HTERT RPE-1 (cell line): ENCODE results near the gene CTRB2.
"Not testable (repeated sequence)": the region's sequence is repeated elsewhere in the genome, so short reads cannot be mapped to it uniquely, and the experiment has no call there.

Experiments used
- in situ Hi-C: fragments of 300-500 bp; cut with MboI; formaldehyde crosslinking; loops from 4 replicates; pipeline ENCODE4 v1.14.3; 2020; ENCODE audit warnings: low sequenced_read_pairs

The CTRB2 gene

DNA sequence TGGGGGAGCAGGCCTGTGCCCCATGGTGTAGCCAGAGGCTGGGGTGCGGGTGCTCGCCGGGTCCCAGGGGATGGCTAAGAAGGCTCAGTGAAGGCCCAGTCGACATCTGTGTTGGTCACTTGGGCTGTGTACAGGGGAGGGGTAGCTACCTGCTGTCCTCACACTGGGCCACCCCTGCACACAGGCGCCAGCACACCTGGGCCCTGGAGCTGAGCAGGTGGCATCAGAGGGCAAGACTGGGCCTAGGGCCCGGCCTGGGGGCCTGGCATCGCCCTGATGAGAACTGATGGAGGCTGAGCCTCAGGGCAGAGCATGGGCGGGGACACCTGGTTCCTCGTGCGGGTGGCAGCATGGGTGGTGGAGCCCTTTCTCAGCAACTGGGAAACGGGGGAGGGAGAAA lies 870 bp upstream of the CTRB2 start:
- in situ Hi-C loops = no loop called here

DNA sequence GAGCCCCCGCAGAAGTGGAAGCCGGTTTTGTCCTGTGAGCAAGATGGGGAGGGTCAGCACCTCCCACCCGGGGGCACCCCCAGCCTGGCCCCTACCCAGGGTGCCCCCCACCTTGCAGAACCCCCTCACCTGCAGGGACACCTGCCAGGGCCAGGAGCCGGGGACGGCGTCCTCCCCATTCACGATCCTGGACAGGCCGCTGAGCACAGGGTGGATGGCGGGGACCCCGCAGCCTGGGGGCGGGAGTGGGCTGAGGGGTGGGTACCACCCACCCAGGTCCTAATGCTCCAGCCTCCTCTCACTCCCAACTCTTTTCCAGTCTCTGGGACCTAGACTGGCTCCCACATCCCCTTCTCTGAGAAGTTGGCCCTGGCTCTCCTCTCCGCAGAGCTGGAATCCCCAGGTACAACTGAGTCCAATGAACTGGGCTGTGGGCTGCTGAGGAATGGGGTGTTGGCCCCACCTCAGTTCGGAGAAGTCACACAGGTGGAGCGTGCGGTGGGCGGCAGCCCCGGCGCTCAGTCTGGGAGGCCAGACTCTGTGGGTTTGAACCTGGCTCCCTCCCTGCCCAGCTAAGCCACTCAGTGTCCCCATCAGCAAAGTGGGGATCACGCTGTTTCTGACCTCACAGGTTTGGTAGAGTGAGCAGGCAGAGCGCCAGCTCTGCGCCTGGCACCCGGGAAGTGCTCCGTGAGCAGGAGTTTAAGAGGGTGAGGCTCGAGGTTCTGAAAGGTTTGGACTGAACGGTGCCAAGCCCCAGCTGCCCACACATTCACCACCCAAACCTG lies 806 bp downstream of the CTRB2 start:
- in situ Hi-C loops = not testable (repeated sequence)

DNA sequence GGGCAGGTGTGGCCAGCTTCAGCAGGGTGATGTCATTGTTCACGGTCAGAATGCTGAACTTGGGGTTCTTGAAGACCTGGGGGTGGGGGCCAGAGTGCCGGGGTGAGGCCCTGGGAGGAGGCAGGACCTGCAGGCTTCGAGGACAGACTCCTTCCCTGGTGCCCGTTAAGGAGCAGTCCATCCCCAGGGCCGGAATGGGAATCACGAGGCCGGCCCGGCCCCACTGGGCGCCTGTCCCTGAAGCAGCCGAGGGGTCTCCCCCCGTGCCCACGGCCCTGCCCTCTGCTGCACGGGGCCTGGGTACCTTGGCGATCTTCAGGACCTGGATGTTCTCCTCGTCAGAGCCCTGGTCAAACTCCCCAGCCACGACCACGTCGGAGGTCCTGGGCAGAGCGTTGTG lies 1.5 kb downstream of the CTRB2 start:
- in situ Hi-C loops = not testable (repeated sequence)

DNA sequence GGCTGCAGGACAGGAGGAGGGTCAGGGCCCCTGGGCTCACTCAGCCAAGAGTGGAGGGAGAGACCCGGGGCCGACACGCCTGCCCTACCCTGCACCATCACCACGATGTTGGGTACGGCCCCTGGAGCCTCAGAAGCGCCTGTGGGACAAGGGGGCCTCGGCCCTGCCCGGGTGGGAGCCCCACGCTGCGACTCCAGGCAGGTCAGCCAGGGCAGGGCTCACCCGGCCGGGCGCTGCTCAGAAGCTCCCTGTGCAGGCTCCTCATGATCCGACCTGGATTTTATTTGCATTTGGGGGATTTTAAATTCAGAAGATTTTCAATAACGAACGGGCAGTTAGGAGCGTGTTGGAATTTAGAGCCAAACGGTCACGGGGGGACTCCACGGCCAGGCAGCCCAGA lies 2.1 kb downstream of the CTRB2 start:
- in situ Hi-C loops = not testable (repeated sequence)

DNA sequence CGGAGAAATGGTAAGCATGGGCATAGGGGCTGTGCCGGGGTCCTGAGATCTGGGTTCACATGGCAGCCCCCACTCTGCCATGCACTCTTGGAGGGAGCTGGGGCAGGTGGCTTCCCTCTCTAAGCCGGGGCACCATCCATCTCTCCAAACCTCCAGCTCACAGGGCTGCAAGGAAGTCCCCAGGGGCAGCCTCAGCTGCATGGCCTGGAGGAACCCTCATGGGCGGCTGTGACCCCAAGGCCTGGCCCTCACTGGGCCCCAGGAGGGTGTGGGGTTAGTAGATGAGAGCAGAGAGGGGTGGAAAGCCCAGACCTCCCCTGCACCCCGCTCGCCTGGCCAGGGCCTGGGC lies 2.6 kb downstream of the CTRB2 start:
- in situ Hi-C loops = no loop called here

DNA sequence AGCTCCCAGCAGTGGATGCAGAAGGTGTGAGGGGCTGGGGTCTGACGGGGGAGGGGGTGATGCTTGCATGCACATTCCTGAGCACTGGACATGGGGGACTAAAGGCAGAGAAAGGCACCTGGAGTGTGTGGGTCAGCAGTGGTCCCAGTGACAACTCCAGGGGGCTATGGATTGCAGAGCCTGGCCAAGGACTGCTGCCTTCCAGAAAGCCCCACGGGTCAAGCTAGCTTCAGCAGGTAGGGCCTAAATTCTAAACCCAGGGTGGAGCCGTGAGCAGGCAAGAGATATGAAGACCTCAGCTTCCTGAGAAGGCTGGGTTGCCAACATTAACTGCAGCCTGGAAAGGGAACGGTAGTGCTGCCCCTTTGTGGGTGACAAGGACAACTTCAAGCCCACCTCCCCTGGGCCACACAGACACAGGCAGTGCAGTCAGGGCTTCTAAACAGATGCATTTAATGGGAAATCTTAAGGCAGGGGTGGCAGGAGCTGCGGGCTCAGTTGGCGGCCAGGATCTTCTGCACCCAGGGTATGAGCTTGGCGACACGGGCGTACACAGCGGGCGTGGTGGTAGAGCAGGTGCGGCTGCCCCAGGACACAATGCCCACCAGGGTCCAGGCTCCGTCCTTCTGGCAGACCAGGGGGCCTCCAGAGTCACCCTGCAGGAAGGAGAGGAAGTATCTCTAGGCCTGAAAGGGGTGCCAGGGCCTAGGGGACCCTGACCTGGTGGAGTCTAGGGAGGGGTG lies 3.1 kb downstream of the CTRB2 start:
- in situ Hi-C loops = no loop called here

DNA sequence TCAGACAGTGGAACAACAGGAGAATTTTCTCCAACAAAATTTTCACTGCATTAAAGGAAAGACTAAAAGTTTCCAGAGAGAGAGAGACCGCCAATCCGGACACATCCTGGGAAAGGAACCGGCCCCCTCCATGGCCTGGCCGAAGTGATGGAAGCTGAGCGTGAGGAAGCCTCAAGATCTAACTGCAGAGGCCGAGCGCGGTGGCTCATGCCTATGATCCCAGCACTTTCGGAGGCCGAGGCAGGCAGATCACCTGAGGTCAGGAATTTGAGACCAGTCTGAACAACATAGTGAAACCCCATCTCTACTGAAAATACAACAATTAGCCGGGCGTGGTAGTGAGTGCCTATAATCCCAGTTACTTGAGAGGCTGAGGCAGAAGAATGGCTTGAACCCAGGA lies 3.9 kb downstream of the CTRB2 start:
- in situ Hi-C loops = no loop called here

DNA sequence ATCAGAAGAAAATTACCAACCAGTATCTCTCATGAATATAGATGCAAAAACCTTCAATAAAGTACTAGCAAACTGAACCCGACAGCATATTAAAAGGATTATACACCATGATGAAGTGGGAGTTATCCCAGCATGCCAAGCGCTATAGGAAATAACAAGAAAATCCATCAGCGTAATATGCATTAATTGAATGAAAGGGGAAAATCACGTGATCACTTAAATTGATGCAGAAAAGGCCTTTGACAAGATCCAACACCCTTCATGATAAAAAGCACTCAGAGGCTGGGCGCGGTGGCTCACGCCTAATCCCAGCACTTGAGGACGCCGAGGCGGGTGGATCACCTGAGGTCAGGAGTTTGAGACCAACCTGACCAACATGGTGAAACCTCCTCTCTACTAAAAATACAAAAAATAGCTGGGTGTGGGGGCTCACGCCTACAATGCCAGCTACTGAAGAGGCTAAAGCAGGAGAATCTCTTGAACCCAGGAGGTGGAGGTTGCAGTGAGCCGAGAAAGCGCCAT lies 4.8 kb downstream of the CTRB2 start:
- in situ Hi-C loops = no loop called here

DNA sequence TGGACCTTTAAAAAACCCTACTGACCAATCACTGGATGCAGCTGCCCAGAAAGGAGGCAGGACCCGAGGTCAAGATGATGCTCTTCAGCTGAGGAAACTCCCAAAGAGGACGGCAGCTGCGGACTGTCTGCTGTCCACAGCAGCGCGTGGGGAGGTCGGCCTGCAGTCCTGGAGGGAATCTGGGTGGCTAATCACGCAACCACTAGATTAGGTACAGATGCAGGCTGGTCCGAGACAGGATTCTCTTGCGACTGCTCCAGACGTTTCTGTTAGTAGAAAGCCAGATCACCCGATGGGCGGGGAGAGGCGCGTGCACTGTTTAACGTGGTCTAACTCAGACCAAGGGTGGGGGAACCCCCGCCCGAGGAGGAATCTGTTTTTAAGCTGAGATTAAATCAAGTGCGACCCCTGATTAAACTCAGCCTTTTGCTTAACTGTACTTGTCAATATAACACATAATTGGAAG lies 8.8 kb downstream of the CTRB2 start:
- in situ Hi-C loops = no loop called here

DNA sequence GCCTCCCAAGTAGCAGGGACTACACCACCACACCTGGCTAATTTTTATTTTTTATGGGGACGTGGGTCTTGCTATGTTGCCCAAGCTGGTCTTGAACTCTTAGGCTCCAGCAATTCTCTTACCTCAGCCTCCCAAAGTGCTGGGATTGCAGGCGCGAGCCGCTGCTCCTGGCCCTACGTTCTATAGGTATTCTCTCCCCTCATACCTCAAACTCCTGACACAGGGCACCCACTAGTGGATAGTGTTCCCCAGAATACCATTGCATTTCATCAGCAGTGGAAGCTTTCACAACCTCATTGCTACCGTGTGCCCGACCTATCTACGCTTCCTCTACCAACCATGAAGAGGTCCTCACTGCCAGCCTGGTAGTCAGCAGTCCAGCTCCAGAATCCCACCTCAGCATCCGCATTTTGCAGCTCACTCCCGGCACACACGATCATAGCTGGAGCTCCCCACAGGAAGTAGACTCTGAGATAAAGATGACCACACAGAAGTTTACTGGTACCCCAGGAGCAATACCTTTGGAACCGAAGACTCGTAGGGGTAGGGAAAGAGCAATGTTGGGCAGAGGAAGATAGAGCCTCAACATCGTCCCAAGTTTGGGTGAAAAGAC lies 9.3 kb downstream of the CTRB2 start:
- in situ Hi-C loops = no loop called here

DNA sequence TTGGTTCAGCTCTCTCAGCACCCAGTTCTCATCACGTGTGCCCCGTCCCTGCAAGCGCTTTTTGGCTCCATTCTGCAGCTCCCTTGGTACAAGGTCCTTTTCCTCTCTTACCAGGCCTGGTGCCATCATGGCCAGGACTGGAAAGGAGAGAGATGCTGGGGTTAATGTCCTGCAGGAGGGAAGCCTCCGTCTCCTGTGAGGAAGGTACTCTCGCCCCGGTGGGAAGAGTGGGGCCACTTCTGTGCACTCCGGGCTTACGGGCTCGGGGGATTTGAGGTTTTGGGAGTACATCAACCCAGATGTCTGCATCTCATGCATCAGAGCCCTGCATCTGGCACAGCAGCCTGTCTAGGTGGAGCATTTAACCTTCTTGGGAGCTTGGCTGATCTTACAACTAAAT lies 10.1 kb downstream of the CTRB2 start:
- in situ Hi-C loops = no loop called here

DNA sequence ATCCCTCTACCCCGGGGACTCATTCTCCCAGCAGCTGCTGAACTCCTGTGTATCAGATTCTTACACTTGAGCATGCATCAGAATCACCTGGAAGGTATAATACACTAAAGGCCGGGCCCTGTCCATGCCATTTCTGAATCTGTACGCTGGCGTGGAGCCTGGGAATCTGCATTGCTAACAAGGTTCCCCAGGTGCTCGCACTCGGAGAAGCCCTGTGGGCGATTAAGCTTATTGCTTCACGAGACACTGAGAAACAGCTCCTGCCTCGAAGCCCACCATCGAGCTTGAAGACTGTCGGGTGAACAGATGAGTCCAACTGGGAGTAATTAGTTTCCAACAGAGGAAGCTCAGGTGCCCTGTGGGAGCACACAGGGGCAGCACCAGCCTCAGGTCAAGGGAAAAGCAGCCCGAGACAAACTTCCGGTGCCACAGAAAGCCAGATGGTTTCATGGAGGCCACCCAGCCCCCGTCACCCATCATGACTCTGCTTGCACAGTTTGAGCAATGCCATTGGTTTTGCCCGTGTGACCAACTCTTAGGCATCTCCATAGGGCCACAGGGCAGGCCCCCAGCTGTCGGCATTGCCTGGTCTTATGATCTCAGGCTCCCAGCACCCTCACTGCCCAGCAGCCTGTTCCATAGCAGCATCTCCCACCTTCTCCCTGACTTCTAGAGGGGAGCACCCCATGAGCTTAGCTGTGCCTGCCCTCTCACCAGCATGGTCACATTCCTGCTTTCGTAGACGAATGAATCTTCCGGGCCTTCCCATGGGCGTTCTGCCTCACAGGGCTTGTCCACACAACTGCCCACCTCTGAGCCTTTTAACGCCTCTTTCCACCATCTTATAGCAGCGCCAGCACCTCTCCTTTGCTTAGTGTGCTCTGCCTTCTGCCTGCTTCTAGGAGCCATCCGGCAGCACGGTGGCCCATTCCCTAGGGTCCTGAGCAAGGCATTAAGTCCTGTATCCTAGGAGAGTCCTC lies 10.9 kb downstream of the CTRB2 start:
- in situ Hi-C loops = no loop called here

DNA sequence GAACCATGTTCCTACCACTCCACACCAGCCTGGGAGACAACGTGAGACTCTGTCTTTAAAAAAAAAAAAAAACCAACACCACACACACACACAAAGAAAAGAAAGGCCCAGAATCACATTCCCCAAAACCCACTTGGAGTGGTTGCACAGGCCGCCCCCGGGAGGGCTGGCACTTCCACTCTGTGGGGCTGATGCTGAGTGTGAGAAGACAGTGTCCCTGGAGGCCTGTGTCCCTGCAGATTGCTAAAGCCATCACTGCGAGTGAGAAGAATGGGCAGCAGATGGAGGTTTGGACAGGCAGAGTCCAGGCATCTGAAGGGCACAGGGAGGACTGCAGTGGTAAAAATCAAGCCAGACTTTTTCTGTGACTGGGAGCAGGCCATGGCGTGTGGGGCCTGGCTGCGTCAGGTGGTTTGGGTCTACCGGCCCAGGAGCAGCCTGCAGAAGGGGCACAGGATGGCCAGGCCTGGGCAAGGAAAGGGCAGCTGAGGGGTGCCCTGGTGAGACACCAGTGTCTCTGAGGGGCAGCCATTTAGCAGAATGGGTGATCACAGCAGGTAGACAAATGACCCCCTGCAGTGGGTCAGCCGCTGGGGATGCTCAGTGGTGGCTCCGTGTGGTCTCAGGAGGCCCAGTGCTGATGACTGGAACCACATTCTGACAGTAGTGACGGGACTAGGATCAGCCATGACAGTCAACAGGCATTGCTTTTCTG lies 13.1 kb downstream of the CTRB2 start:
- in situ Hi-C loops = no loop called here

DNA sequence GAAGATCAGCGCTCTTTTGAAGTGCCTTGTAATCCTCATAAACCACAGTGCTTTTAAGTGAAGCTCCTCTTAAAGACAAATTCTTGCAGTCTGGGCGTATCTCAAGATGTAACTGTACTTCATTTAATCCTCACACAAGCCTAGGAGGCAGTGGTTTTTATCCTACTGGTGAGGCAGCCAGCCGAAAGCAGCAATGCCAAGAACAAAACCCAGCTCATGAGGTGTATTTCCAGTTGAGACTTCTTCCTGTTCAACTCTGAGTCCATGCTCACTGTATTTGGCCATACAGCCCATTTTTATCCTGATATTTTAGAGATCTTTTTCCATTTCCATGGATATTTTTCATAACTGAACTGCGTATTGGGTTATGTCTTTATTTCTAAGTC lies 13.7 kb downstream of the CTRB2 start:
- in situ Hi-C loops = no loop called here

DNA sequence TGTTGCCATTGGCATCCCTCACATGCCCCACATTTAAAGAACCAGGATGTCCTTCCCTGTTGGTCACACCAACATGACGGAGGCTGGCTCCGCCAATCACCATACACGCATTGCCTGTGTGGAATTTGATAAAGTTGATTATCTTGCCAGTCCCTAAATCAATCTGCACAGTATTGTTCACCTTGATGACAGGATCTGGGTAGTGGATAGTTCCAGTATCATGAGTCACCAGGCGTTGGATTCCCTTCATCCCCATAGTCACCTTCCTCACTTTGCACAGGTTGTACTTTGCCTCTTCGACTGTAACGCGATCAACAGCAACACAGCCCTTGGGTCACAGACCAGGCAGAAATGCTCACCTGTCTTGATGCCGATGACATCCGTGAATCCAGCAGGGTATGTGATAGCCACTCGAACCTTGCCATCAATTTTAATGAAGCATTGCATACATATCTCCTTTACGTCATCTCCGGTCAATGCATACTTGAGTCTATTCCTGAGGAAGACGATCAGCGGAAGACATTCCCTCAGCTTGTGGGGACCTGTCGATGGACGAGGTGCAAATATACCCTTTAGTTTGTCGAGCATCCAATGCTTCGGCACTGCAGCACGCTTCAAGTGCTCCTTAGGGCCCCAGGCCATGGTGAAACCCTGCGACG lies 14.2 kb downstream of the CTRB2 start:
- in situ Hi-C loops = no loop called here

DNA sequence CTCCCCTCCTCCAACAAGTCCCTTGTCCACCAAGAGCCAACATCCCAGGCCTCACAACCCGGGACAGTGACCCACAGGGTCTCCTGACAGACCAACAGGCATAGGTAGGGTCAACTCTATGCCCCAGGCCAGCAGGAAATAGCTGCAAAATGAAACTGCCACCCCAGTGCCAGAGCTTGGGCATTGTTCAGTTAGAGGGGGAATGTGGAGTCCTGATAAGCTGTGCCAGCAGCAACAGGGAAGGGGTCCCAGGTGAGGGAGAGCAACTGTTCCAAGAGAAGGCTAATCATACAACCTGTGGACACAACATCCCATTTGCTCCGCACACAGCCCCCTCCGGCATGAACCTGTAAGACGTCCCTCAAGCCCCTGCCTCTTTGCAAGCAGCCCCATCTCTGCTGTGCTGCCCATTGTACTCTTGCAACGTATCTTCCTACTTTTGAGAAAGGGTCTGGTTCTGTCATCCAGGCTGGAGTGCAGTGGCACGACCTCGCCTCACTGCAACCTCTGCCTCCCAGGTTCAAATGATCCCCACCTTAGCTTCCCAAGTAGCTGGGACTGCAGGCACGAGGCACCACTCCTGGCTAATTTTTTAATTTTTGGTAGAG lies 17.2 kb downstream of the CTRB2 start:
- in situ Hi-C loops = no loop called here

DNA sequence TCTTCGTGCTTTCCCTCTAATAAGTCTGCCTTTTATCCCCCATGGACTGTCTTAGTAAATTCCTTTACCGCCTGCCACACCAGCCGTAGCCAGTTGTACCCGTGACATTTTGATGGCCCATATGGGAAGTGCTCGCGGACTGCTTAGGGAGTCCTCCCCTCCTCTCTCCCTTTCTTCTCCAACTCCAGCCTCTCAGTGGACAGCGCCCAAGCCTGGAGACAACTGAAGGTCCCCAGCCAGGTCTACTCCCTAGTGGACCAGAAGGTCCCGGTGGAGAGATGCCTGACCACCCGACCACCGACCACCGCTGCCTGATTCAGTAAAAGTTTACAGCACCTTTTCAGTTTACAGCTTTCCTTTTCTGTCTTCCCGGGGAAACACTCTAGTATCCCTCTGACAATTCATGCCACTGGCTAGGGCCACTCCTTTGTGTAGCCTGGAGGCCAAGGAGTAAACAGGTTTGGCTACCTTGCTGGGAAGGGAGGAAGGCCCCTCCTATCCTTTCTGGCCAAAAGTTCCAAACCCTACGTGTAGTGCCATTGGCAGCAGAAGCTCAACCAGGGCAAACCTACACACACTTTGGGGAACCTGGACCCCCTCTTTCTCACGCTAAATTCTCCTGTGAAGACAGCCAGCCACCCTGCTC lies 18.0 kb downstream of the CTRB2 start:
- in situ Hi-C loops = no loop called here

DNA sequence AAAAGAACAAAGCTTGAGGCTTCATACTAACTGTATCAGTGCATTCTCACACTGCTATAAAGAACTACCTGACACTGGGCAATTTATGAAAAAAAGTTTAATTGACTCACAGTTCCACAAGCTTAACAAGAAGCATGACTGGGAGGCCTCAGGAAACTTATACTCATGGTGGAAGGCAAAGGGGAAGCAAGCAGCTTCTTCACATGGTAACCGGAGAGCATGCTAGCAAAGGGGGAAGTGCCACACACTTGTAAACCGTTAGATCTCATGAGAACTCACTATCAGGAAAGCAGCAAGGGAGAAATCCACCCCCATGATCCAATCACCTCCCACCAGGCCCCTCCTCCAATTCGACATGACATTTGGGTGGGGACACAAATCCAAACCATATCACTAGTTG lies 25.3 kb downstream of the CTRB2 start:
- in situ Hi-C loops = no loop called here

DNA sequence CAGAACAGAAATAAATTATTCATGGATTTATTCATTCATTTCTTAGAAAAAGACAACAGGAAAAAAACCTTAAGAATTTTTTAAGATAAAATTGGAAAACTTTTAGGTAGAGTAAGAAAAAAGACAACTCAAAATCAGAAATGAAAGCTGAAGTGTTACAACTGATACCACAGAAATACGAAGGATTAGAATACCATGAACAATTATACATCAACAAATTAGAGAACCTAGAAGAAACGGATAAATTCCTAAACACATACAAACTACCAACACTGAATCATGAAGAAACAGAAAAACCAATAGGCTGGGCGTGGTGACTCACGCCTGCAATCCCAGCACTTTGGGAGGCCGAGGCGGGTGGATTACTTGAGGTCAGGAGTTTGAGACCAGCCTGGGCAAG lies 27.8 kb downstream of the CTRB2 start:
- in situ Hi-C loops = no loop called here
